Tibial artery (tissue), 4 donors: ENCODE data around the gene GPR35.

Experiments used
- DNase-seq, 2 donors: peaks; one replicate each; pipeline ENCODE4 v3.0.0-alpha.2; 2019
- H3K27ac ChIP-seq, 2 donors: fragments of 200-600 bp; sonication (generic) in 1 of 2; 1 replicate in 1 of 2; 2 replicates in 1 of 2; pipeline ENCODE4 v1.5.1; 2018 to 2019; ENCODE audit warnings: mild to moderate bottlenecking in 1 of 2
- H3K27me3 ChIP-seq, 2 donors: fragments of 200-600 bp; sonication (generic) in 1 of 2; one replicate each; pipeline versions ENCODE4 v1.5.1 to v1.6.0; 2016 to 2019
- H3K36me3 ChIP-seq, 3 donors: fragments of 200-600 bp; sonication (generic) in 2 of 3; one replicate each; pipeline ENCODE4 v1.5.1; 2016 to 2019; ENCODE audit warnings: mild to moderate bottlenecking in 2 of 3
- H3K4me1 ChIP-seq, 4 donors: fragments of 200-600 bp; sonication (generic) in 2 of 4; 1 replicate in 3 of 4; 2 replicates in 1 of 4; pipeline ENCODE4 v1.5.1; 2016 to 2019
- H3K4me3 ChIP-seq, 2 donors: fragments of 200-600 bp; sonication (generic) in 1 of 2; 1 replicate in 1 of 2; 2 replicates in 1 of 2; pipeline ENCODE4 v1.5.1; 2018 to 2019; ENCODE audit warnings: mild to moderate bottlenecking in 2 of 2
- H3K9me3 ChIP-seq, 3 donors: fragments of 200-600 bp; sonication (generic) in 1 of 3; one replicate each; pipeline ENCODE4 v1.5.1; 2016 to 2019
- intact Hi-C: fragments of 100-400 bp; cut with DNase I; formaldehyde crosslinking; loops from one replicate; pipeline ENCODE4 v1.15.0; 2023; ENCODE audit warnings: low total_unique reads
- TF ChIP-seq, protein P1 (sequence below), 2 experiments: fragments of 200-600 bp in 1 of 2; fragments of 450-650 bp in 1 of 2; IDR thresholded peaks; one replicate each; pipeline ENCODE4 v1.5.1; 2017 to 2019; ENCODE audit warnings: antibody characterized with exemption in 2 of 2, mild to moderate bottlenecking in 1 of 2, moderate library complexity in 1 of 2

GPR35 gene

DNA sequence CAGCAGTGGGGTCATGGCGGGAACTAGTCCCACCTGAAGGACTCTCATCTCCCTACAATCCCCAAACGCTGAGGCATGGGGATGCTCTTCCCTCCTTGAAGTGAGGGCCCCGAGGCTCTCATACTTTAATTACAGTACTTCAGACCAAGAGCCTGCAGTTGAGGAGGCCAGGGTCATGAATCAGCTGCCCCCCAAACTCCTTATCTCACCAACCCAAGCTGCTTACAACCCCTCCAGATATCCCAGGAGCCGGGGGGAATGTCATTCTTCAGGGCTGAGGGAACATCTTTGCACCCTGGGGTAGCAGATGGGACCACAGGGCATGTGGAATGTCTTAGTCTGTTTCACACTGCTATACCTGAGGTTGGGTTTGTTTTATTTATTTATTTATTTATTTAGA lies 41.5 kb upstream of the GPR35 start:
- H3K27ac ChIP-seq: no peak overlapping the region
- H3K4me1 ChIP-seq: peaks cover 6 to 52% (median 42%) of the 10 kb centered on the region in 4 donors
- no peaks in the 10 kb centered on the region for H3K9me3 ChIP-seq
- peaks cover 0 to 13% (median 7%) of the 10 kb centered on the region in 3 donors for H3K36me3 ChIP-seq
- H3K27me3 ChIP-seq: no peaks in the 10 kb centered on the region
- TF ChIP-seq, protein P1, sequence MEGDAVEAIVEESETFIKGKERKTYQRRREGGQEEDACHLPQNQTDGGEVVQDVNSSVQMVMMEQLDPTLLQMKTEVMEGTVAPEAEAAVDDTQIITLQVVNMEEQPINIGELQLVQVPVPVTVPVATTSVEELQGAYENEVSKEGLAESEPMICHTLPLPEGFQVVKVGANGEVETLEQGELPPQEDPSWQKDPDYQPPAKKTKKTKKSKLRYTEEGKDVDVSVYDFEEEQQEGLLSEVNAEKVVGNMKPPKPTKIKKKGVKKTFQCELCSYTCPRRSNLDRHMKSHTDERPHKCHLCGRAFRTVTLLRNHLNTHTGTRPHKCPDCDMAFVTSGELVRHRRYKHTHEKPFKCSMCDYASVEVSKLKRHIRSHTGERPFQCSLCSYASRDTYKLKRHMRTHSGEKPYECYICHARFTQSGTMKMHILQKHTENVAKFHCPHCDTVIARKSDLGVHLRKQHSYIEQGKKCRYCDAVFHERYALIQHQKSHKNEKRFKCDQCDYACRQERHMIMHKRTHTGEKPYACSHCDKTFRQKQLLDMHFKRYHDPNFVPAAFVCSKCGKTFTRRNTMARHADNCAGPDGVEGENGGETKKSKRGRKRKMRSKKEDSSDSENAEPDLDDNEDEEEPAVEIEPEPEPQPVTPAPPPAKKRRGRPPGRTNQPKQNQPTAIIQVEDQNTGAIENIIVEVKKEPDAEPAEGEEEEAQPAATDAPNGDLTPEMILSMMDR (IDR thresholded peaks at IDR 0.05): no peak
- no peak for DNase-seq
- intact Hi-C loops: no loop called here
- no peak overlapping the region for H3K4me3 ChIP-seq

DNA sequence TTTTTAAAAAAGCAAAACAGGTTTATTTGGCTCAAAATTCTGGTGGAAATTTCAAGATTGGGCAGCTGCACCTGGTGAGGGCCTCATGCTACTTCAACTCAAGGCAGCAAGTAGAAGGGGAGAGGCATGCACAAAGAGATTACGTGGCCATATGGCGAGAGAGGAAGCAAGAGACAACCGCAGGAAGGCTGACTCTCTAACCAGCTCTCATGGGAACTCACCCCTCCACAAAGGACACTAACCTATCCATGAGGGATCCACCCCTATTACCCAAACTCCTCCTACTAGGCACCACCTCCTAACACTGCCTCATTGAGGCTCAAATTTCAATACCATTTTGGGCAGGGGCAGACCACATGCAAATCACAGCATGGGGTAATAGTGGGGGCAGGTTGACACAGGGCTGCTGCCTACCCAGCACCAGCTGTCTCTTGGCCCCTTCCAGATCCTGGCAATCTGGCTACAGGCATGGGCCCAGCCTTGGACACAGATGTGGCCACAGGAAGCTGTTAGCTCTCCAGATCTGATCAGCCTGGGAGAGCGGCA lies 40.7 kb upstream of the GPR35 start:
- intact Hi-C loops: loop anchor here (5.0 kb wide), 1 partner anchor 557 kb away; the partner anchor contains the start of gene NDUFA10
- TF ChIP-seq, protein P1 (IDR thresholded peaks at IDR 0.05): no peak
- H3K4me3 ChIP-seq: peak overlapping the region in 1 of 2 donors; percentile 87
- H3K4me1 ChIP-seq: peaks cover 6 to 46% (median 40%) of the 10 kb centered on the region in 4 donors
- H3K9me3 ChIP-seq: no peaks in the 10 kb centered on the region
- H3K27me3 ChIP-seq: no peaks in the 10 kb centered on the region
- peaks cover 0 to 13% (median 3%) of the 10 kb centered on the region in 3 donors for H3K36me3 ChIP-seq
- DNase-seq: no peak
- no peak overlapping the region for H3K27ac ChIP-seq

DNA sequence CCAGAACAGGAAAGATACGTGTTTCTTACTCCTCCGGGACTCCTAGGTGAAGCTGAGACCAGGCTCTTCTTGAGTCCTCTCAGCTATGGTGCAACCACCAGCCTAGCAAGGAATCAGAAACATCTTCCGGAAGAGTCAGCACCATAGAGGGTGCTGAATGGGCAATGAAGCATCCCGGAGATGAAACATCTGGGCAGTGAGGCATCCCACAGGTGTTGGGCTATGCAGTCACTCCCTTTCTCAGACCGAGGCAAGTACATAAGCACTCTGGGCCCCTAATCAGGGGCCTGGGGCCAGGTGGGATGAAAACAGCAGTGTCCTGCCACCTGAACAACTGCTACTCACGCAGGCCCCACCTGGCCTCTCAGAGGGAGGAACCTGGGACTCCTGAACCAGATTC lies 40.2 kb upstream of the GPR35 start:
- DNase-seq: no peak
- peaks cover 0 to 13% (median 9%) of the 10 kb centered on the region in 3 donors for H3K36me3 ChIP-seq
- intact Hi-C loops: loop anchor here (5.0 kb wide), 1 partner anchor 558 kb away; the partner anchor contains the start of gene NDUFA10
- no peaks in the 10 kb centered on the region for H3K9me3 ChIP-seq
- H3K4me3 ChIP-seq: peak overlapping the region; percentile 82 to 87
- peaks cover 6 to 41% (median 35%) of the 10 kb centered on the region in 4 donors for H3K4me1 ChIP-seq
- H3K27ac ChIP-seq: peak overlapping the region in 1 of 2 donors; percentile 83
- TF ChIP-seq, protein P1 (IDR thresholded peaks at IDR 0.05): no peak
- H3K27me3 ChIP-seq: no peaks in the 10 kb centered on the region

DNA sequence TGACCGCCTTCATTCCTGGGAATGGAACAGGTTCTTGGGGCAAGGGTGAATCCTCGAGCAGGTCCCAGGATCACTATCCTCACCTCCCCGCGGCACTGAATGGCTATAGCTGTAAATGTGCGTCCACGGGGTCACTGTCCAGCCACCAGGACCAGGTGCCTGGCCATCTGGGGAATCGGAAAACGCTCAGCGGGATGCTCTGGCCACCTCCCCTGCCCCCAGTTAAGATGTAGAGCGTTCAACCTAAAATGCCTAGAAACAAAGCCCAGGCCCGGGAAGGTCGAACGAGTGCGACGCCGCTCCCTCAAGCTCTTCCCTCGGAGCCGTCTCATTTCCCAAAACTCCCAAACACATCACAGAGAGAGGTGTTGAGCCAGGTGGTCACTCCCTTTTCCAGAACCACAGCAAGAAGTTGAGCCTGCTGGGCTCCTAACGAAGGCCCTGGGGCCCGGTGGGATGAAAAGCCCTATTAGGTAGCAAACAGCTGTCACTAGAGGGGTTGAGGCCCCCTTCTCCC lies 39.5 kb upstream of the GPR35 start:
- Histone ChIP-seq H3K4me1 (peaks cover 6 to 38% (median 33%) of the 10 kb centered on the region in 4 donors), H3K27me3 (no peaks in the 10 kb centered on the region)

DNA sequence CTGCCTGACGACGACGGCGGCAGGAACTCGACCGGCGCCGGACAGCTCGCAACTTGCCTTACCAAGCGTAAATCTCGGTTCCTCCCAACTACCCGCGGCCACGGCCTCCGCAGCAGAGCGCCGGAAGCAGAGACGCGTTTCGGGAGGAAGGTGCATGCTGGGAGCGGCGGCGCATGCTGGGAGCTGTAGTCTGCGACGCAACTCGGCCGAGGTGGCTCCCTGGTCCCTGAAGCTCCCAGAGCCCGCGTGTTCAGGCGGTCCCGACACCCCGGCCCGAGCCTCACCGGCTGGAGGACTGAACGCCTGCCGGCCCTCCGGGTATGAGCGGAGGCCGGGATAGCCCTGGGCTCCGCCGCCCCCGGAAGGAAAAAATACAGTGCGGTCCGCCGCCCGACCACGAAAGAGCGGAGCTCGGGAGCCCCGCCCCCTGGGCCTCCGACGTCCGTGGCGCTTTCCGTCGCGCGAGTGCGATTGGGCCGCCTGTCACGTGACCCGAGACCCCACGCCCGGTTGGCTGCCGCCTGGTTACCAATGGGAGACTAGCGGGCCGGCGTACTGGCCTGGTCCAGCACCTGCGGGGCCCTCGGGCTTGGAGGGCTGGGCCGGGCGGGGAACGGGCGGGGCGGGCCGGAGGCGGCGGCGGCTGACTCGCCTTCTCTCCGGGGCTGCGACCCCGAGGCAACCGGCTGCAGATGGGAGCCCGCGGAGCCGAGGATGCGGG lies 38.9 kb upstream of the GPR35 start, which contains the start of gene CAPN10:
TSS of gene CAPN10 (plus strand) at position 537 of the 721 bp plus-strand sequence. CDS start at position 715, 178 bp downstream.
- Histone ChIP-seq H3K36me3 (peaks cover 0 to 21% (median 14%) of the 10 kb centered on the region in 3 donors), H3K9me3 (no peaks in the 10 kb centered on the region), H3K27ac (peak within 1 kb of the TSS; percentile 83 to 93), H3K27me3 (no peaks in the 10 kb centered on the region), H3K4me3 (peak within 1 kb of the TSS; percentile 82 to 87), H3K4me1 (peaks cover 6 to 38% (median 33%) of the 10 kb centered on the region in 4 donors)
- DNase-seq: peak; percentile 98 to 99
- intact Hi-C loops: loop anchor here (5.0 kb wide), 1 partner anchor 559 kb away; the partner anchor contains the start of gene NDUFA10
- TF ChIP-seq, protein P1 (IDR thresholded peaks at IDR 0.05): no peak

More for the DNA sequence above, 39.5 kb upstream of the GPR35 start:
- Histone ChIP-seq H3K27ac (peak overlapping the region; percentile 83 to 93), H3K9me3 (no peaks in the 10 kb centered on the region), H3K36me3 (peaks cover 0 to 15% (median 14%) of the 10 kb centered on the region in 3 donors), H3K4me3 (peak overlapping the region; percentile 82 to 87)
- TF ChIP-seq, protein P1 (IDR thresholded peaks at IDR 0.05): no peak
- intact Hi-C loops: loop anchor here (5.0 kb wide), 1 partner anchor 558 kb away; the partner anchor contains the start of gene NDUFA10
- no peak for DNase-seq
